Pericardium fibroblast (primary cell): ENCODE measurements around the gene TF. TPM values are rescaled to one million over a fixed set of nuclear protein-coding genes. Genes with fewer than 3 reads are reported as not detected.

Experiments
- total RNA-seq: library from RNA; depleted of rRNA; stranded (reverse); fragments of >200 nt; gene quantifications from 2 replicates; pipeline ENCODE4 v1.2.3, GENCODE V29; 2015

Gene TF
- 1.4 and 1.9 TPM in 2 replicates for total RNA-seq

GRCh38 chr3:133745981-133746711 is at the start of gene TF:
TF (plus strand) TSS chr3:133746393; CDS start chr3:133746441, 48 bp downstream.

DNA sequence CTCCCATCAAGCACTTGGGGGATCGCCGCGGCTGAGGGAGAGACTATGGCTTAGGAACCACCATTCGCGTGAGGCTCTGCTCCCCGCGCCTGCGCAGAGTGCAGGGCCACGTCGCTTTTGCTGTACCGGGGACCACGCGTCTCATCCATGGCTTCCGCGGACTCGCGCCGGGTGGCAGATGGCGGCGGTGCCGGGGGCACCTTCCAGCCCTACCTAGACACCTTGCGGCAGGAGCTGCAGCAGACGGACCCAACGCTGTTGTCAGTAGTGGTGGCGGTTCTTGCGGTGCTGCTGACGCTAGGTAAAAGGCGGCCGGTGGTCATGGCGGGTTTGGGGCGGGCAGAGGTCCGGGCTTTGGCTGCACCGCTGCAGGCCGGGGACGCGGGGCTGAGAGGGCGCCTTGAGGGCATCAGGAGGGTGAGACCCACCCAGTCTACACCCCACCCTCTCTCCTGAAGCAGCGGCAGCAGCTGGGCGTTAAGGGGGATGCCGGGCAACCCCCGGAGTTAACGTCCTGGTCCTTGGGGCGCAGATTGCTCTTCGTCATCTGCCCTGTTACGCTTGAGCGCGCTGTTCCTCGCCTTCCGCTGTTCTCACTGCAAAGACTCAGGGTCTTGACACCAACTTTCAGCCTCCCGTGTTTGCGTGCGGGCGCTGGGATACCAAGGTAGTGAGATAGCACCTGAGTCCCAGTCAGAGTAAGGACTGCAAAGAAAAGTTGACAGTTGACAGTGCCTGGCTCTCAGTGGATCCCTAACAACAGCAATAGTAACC is 59.7 kb downstream of the TF start, which contains the start of gene SRPRB:
TSS of gene SRPRB (plus strand) at position 114 of the 774 bp plus-strand sequence. CDS start at position 148, 34 bp downstream.

Other genes with a start within 250 kb of the TF start
- 134 and 265 TPM in 2 replicates for gene CDV3, start 172.7 kb upstream of the TF start, total RNA-seq
- 12.6 and 15.5 TPM in 2 replicates for gene TOPBP1, start 84.5 kb upstream of the TF start, total RNA-seq
- 34.5 and 52.6 TPM in 2 replicates for gene SRPRB, start 59.4 kb downstream of the TF start, total RNA-seq
- gene RAB6B, start 149.5 kb downstream of the TF start, total RNA-seq, result 0.09 and 0.82 TPM in 2 replicates